Parathyroid adenoma (tissue), 2 donors: ENCODE results near the gene EFCAB11.

ENCODE experiments used
- H2AFZ ChIP-seq: fragments of 300-600 bp; sonication (generic); one replicate; pipeline ENCODE4 v1.7.0; 2017; ENCODE audit warnings: antibody characterized with exemption, mild to moderate bottlenecking
- H3K27ac ChIP-seq: fragments of 300-600 bp; sonication (generic); one replicate; pipeline ENCODE4 v1.7.0; 2017
- H3K27me3 ChIP-seq: fragments of 300-600 bp; sonication (generic); one replicate; pipeline ENCODE4 v1.7.0; 2017; ENCODE audit warnings: low read length; ENCODE audit not compliant: control insufficient read depth, insufficient read depth
- H3K36me3 ChIP-seq: fragments of 300-600 bp; sonication (generic); one replicate; pipeline ENCODE4 v1.7.0; 2017; ENCODE audit warnings: low read length; ENCODE audit not compliant: control insufficient read depth, insufficient read depth
- H3K4me1 ChIP-seq: fragments of 300-600 bp; sonication (generic); one replicate; pipeline ENCODE4 v1.7.0; 2017; ENCODE audit warnings: control low read depth
- H3K4me2 ChIP-seq: fragments of 300-600 bp; sonication (generic); one replicate; pipeline ENCODE4 v1.7.0; 2017; ENCODE audit warnings: low read length
- H3K4me3 ChIP-seq: fragments of 300-600 bp; sonication (generic); one replicate; pipeline ENCODE4 v1.7.0; 2017; ENCODE audit warnings: low read depth, low read length
- H3K79me2 ChIP-seq: fragments of 300-600 bp; sonication (generic); one replicate; pipeline ENCODE4 v1.7.0; 2017; ENCODE audit warnings: control low read depth
- H3K9ac ChIP-seq: fragments of 300-600 bp; sonication (generic); one replicate; pipeline ENCODE4 v1.7.0; 2017; ENCODE audit warnings: mild to moderate bottlenecking
- H3K9me3 ChIP-seq: fragments of 300-600 bp; sonication (generic); one replicate; pipeline ENCODE4 v1.7.0; 2017; ENCODE audit warnings: low read length; ENCODE audit not compliant: control insufficient read depth
- TF ChIP-seq, protein P1 (sequence below): fragments of 300-600 bp; sonication (generic); IDR thresholded peaks from one replicate; pipeline ENCODE4 v1.7.0; 2017; ENCODE audit warnings: antibody characterized with exemption, mild to moderate bottlenecking
- donor health status: primary hyperparathyroidism.

Gene EFCAB11

DNA sequence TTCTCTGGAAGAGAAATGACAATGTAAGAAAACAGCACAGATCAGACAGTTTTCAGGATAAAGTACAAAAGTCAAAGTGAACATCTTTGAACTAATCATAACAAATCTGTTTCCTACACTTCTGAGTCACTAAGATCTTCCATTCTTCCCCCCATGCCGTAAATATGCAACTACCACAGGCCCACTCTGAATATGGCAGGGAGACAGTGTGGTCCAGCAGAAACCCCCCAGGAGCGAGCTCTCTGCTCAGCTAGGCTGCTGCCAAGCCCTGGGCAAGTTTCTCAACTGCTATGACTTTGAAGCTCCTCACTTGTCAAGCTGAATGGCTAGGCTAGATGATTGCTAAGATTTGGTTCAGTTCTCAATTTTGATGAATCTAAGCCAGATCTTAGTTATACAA is 148.1 kb downstream of the EFCAB11 start:
- Histone ChIP-seq H3K27ac (no peak overlapping the region), H3K4me3 (no peak overlapping the region), H3K79me2 (no peaks in the 10 kb centered on the region), H2AFZ (no peak overlapping the region), H3K9me3 (no peaks in the 10 kb centered on the region), H3K27me3 (no peaks in the 10 kb centered on the region), H3K4me1 (peaks cover 4% of the 10 kb centered on the region), H3K4me2 (no peak overlapping the region), H3K36me3 (no peaks in the 10 kb centered on the region), H3K9ac (no peak overlapping the region)
- TF ChIP-seq, protein P1, sequence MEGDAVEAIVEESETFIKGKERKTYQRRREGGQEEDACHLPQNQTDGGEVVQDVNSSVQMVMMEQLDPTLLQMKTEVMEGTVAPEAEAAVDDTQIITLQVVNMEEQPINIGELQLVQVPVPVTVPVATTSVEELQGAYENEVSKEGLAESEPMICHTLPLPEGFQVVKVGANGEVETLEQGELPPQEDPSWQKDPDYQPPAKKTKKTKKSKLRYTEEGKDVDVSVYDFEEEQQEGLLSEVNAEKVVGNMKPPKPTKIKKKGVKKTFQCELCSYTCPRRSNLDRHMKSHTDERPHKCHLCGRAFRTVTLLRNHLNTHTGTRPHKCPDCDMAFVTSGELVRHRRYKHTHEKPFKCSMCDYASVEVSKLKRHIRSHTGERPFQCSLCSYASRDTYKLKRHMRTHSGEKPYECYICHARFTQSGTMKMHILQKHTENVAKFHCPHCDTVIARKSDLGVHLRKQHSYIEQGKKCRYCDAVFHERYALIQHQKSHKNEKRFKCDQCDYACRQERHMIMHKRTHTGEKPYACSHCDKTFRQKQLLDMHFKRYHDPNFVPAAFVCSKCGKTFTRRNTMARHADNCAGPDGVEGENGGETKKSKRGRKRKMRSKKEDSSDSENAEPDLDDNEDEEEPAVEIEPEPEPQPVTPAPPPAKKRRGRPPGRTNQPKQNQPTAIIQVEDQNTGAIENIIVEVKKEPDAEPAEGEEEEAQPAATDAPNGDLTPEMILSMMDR, result no peak

DNA sequence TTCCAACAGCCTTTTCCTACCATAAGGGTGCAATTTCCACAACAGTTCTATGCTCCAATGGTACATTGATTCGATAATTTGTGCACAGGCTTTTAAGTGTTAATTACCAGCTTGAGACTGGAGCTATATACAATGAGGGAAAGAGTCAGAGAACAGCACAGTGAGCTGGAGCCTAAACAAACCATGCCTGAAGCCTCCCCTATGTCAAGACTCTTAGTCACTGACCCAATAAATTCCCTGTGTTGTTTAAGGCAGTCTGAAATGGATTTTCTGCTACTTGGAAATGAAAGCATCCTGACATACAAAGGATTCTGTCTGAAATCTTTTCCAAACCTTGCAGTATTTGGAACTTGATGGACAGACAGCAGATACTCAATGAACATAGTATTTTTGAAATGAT is 149.0 kb downstream of the EFCAB11 start:
- Histone ChIP-seq H3K9ac (no peak overlapping the region), H3K36me3 (no peaks in the 10 kb centered on the region), H3K4me2 (no peak overlapping the region), H3K27me3 (no peaks in the 10 kb centered on the region), H3K9me3 (no peaks in the 10 kb centered on the region), H3K27ac (no peak overlapping the region), H2AFZ (no peak overlapping the region), H3K4me1 (peaks cover 4% of the 10 kb centered on the region), H3K4me3 (no peak overlapping the region), H3K79me2 (no peaks in the 10 kb centered on the region)
- TF ChIP-seq, protein P1, result no peak

DNA sequence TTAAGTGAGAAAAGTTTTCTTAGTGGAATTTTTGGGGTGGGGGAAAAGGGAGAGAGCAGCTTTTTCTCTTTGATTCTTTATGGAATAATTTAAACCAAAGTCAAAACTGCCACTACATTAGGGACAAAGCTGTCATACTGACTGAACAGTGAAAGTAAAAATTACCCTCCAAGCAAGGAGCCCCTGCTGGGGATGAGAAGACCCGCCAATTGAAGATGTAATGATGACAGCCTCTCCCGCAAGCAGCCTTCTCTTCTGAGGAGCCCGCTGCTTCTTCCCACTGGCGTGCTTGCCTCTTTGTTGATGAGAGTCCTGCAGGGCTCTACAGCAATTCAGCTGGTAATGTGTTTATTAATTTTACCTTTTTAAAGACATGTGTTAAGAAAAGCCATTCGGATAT is 151.0 kb downstream of the EFCAB11 start:
- Histone ChIP-seq H3K4me2 (no peak overlapping the region), H3K9me3 (no peaks in the 10 kb centered on the region), H3K79me2 (no peaks in the 10 kb centered on the region), H3K27ac (no peak overlapping the region), H3K4me3 (no peak overlapping the region), H3K9ac (no peak overlapping the region), H2AFZ (no peak overlapping the region), H3K36me3 (no peaks in the 10 kb centered on the region), H3K27me3 (no peaks in the 10 kb centered on the region), H3K4me1 (peaks cover 4% of the 10 kb centered on the region)
- TF ChIP-seq, protein P1, result no peak

DNA sequence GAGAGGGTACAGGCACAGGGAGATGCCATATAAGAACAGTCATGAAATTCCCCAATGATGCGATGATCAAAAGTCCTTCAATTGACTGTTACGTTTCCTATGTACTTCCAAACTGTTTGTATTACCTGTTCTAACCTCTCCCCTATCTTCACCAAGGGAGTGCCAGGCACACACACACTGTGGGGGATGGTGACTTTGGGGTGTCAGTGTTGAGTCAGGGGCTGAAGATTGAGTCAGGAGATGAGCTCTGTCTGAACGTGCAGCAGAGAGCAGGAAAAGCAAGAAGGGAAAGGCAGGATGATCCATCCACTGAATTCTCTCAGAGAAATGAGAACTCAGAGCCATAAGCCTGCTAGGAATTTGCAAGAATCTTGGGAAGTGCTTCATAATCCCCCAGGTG is 153.4 kb downstream of the EFCAB11 start:
- H3K27me3 ChIP-seq, result no peaks in the 10 kb centered on the region
- H3K4me2 ChIP-seq, result no peak overlapping the region
- no peaks in the 10 kb centered on the region for H3K36me3 ChIP-seq
- no peaks in the 10 kb centered on the region for H3K79me2 ChIP-seq
- TF ChIP-seq, protein P1, result no peak
- H3K9me3 ChIP-seq, result no peaks in the 10 kb centered on the region
- no peak overlapping the region for H2AFZ ChIP-seq
- no peak overlapping the region for H3K9ac ChIP-seq
- no peak overlapping the region for H3K4me3 ChIP-seq
- no peak overlapping the region for H3K27ac ChIP-seq
- H3K4me1 ChIP-seq, result no peaks in the 10 kb centered on the region

DNA sequence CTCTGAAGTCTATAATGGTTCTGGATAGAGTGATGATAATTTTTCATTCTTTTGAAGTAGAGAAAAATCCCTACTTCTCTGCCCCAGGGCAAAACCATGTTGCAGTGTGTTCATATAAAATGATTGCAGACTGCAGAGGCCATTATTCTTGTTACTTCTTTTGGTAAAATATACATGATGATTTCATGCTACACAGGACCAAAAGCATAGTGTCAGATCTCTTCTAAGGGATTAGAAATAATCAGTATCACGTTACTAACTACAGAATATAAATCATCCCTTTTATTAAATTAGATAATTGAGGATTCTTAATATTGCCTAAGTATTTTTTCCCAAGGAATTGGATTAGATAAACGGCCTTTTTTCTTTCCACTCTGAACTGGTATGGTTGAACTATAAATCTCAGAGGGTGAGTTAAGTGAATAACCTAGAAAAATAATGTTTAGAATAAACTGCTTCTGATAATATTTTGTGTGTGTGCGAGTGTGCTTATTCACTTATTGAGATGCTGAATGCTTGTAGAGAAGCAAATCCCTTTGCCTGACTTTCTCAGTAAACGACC is 156.2 kb downstream of the EFCAB11 start:
- TF ChIP-seq, protein P1, result no peak
- Histone ChIP-seq H3K4me1 (no peaks in the 10 kb centered on the region), H3K4me3 (no peak overlapping the region), H3K4me2 (no peak overlapping the region), H3K79me2 (no peaks in the 10 kb centered on the region), H3K27me3 (no peaks in the 10 kb centered on the region), H2AFZ (no peak overlapping the region), H3K9me3 (no peaks in the 10 kb centered on the region), H3K36me3 (no peaks in the 10 kb centered on the region), H3K27ac (no peak overlapping the region), H3K9ac (no peak overlapping the region)
